Cardiac muscle cell (in vitro differentiated cells and primary cell): ENCODE results near the gene RTP5. TPM values are rescaled to one million over a fixed set of nuclear protein-coding genes. Genes with fewer than 3 reads are reported as not detected.
"Not testable (repeated sequence)": the region's sequence is repeated elsewhere in the genome, so short reads cannot be mapped to it uniquely, and the experiment has no call there.

ENCODE experiments used
- DNase-seq, 2 donors: peaks; one replicate each; pipeline versions ENCODE4 v3.0.0 to v3.0.0-alpha.2; 2010 to 2017; ENCODE audit warnings: low read depth in 1 of 2, low spot score in 1 of 2
- H3K27ac ChIP-seq: fragments of 200-600 bp; sonication (generic); 2 replicates; pipeline ENCODE4 v1.5.1; 2016
- H3K27me3 ChIP-seq: fragments of 200-600 bp; sonication (generic); 2 replicates; pipeline ENCODE4 v1.6.0; 2016; ENCODE audit warnings: control low read depth
- H3K36me3 ChIP-seq: fragments of 200-600 bp; sonication (generic); 2 replicates; pipeline ENCODE4 v1.5.1; 2016; ENCODE audit warnings: control low read depth
- H3K4me1 ChIP-seq: fragments of 200-600 bp; sonication (generic); 2 replicates; pipeline ENCODE4 v1.8.1; 2017; ENCODE audit warnings: low read depth, mild to moderate bottlenecking, mixed run types
- H3K4me3 ChIP-seq: fragments of 200-600 bp; sonication (generic); 2 replicates; pipeline ENCODE4 v1.5.1; 2016; ENCODE audit warnings: mild to moderate bottlenecking
- H3K9me3 ChIP-seq: fragments of 200-600 bp; sonication (generic); 2 replicates; pipeline ENCODE4 v1.5.1; 2017; ENCODE audit warnings: low read depth, mild to moderate bottlenecking, control low read depth
- CTCF ChIP-seq: IDR thresholded peaks from 2 replicates; pipeline ENCODE4 v1.5.1; 2012; ENCODE audit warnings: low read depth, mild to moderate bottlenecking, low read length
- polyA plus RNA-seq: library from polyadenylated mRNA; unstranded; fragments of >200 nt; fragmentation: Nextera tagmentation; extraction: Ambion mirVana; gene quantifications from 2 replicates; pipeline ENCODE4 v1.2.1, GENCODE V29; 2016
- total RNA-seq: library from RNA; depleted of rRNA; stranded (reverse); fragments of >200 nt; gene quantifications from 2 replicates; pipeline ENCODE4 v1.2.3, GENCODE V29; 2016

Gene RTP5
- total and polyA plus RNA-seq, 2 experiments from 2014 or later: not detected

GRCh38 chr2:241913703-241914102, 44.2 kb downstream of the RTP5 start:
- peaks cover 3% of the 10 kb centered on the region for H3K4me1 ChIP-seq
- H3K9me3 ChIP-seq: no peaks in the 10 kb centered on the region
- no peak for DNase-seq
- no peaks in the 10 kb centered on the region for H3K27me3 ChIP-seq
- H3K27ac ChIP-seq: no peak overlapping the region
- no peak overlapping the region for H3K4me3 ChIP-seq
- TF ChIP-seq CTCF: no peak
- H3K36me3 ChIP-seq: no peaks in the 10 kb centered on the region

DNA sequence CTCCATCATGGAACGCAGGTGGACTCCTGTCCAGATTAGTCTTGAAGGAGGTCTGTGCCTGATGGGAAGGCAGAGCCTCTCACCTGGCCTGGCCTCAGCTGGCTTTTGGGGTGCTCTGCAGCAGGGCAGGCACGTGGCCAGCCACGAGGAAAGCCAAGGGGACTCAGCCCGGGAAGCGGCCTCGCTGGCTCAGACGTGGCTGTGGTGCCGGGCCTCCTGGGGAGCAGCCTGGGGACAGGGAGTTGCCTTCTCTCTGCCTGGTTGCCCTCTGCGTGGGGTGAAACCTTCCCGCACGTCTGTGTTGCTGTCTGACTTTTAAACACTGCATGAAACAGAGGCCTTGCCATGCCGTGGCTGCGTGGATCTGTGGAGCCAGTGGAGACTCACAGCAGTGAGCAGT, 45.0 kb downstream of the RTP5 start:
- no peaks in the 10 kb centered on the region for H3K27me3 ChIP-seq
- no peak for DNase-seq
- H3K9me3 ChIP-seq: no peaks in the 10 kb centered on the region
- peaks cover 2% of the 10 kb centered on the region for H3K4me1 ChIP-seq
- no peak for TF ChIP-seq CTCF
- no peak overlapping the region for H3K27ac ChIP-seq
- no peaks in the 10 kb centered on the region for H3K36me3 ChIP-seq
- H3K4me3 ChIP-seq: no peak overlapping the region

- not testable (repeated sequence) for DNase-seq, H3K4me1 ChIP-seq, H3K27ac ChIP-seq, H3K36me3 ChIP-seq, H3K4me3 ChIP-seq, H3K9me3 ChIP-seq, H3K27me3 ChIP-seq
These were observed 52.1 kb downstream of the RTP5 start for GRCh38 chr2:241921631-241922030.

GRCh38 chr2:241922411-241922810, 52.9 kb downstream of the RTP5 start:
- no peaks in the 10 kb centered on the region for H3K27me3 ChIP-seq
- no peak for DNase-seq
- H3K9me3 ChIP-seq: no peaks in the 10 kb centered on the region
- no peaks in the 10 kb centered on the region for H3K4me1 ChIP-seq
- H3K4me3 ChIP-seq: no peak overlapping the region
- no peak overlapping the region for H3K27ac ChIP-seq
- no peaks in the 10 kb centered on the region for H3K36me3 ChIP-seq
- no peak for TF ChIP-seq CTCF

DNA sequence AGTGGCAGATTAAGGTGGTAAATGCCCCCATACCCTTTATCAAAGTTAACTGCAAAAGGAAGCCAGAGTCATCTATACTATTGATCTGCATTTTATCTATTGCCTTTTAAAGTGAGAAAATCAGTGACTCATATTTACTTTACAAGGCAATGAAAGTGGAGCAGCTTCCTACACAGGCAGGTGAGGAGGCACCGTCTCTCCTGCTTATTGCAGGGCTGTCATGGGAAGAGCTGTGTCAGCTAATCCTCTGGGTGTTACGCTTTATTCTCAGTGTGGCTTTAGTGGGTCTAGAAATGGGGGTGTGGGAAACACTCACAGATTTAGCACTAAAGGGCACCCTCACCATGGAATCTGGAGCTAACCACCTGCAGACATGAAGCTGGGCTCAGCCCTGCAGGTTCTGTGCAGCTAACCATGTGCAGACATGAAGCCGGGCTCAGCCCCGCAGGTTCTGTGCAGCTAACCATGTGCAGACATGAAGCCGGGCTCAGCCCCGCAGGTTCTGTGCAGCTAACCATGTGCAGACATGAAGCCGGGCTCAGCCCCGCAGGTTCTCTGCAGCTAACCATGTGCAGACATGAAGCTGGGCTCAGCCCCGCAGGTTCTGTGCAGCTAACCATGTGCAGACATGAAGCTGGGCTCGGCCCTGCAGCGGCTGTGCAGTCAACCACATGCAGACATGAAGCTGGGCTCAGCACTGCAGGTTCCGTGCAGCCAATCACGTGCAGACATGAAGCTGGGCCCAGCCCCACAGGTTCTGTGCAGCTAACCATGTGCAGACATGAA, 53.5 kb downstream of the RTP5 start:
- H3K27ac ChIP-seq, H3K36me3 ChIP-seq, H3K9me3 ChIP-seq, H3K27me3 ChIP-seq, H3K4me1 ChIP-seq, DNase-seq, H3K4me3 ChIP-seq: not testable (repeated sequence)

Other genes with a start within 250 kb of the RTP5 start
- gene THAP4, start 232.6 kb upstream of the RTP5 start, total RNA-seq: 93.0 and 101 TPM in 2 replicates
- 82.0 and 113 TPM in 2 replicates for gene THAP4, start 232.6 kb upstream of the RTP5 start, polyA plus RNA-seq
- gene ATG4B, start 232.0 kb upstream of the RTP5 start, total RNA-seq: 62.4 and 105 TPM in 2 replicates
- 110 and 140 TPM in 2 replicates for gene ATG4B, start 232.0 kb upstream of the RTP5 start, polyA plus RNA-seq
- gene DTYMK, start 182.9 kb upstream of the RTP5 start, total RNA-seq: 31.1 and 47.7 TPM in 2 replicates
- 72.7 and 85.3 TPM in 2 replicates for gene DTYMK, start 182.9 kb upstream of the RTP5 start, polyA plus RNA-seq
- gene ING5, start 167.7 kb upstream of the RTP5 start, total RNA-seq: 39.4 and 53.6 TPM in 2 replicates
- gene ING5, start 167.7 kb upstream of the RTP5 start, polyA plus RNA-seq: 16.3 and 26.3 TPM in 2 replicates
- 19.4 and 26.8 TPM in 2 replicates for gene D2HGDH, start 135.1 kb upstream of the RTP5 start, total RNA-seq
- 23.4 and 24.6 TPM in 2 replicates for gene D2HGDH, start 135.1 kb upstream of the RTP5 start, polyA plus RNA-seq
- gene GAL3ST2, start 92.9 kb upstream of the RTP5 start, total RNA-seq: 0.18 and 1.2 TPM in 2 replicates
- not detected in 2 replicates for gene GAL3ST2, start 92.9 kb upstream of the RTP5 start, polyA plus RNA-seq
- gene NEU4, start 60.5 kb upstream of the RTP5 start, total RNA-seq: 0.56 and 1.8 TPM in 2 replicates
- 0.13 and 1.6 TPM in 2 replicates for gene NEU4, start 60.5 kb upstream of the RTP5 start, polyA plus RNA-seq
- gene PDCD1, start 10.8 kb upstream of the RTP5 start, total RNA-seq: not detected in 2 replicates
- not detected in 2 replicates for gene PDCD1, start 10.8 kb upstream of the RTP5 start, polyA plus RNA-seq